Cardiac fibroblast (primary cell): ENCODE measurements around the gene CCL21.
"Not testable (repeated sequence)": the region's sequence is repeated elsewhere in the genome, so short reads cannot be mapped to it uniquely, and the experiment has no call there.

Experiments
- DNase-seq, 2 donors: peaks; one replicate each; pipeline versions ENCODE4 v3.0.0 to v3.0.0-alpha.2; 2010; ENCODE audit warnings: low read depth in 2 of 2
- H3K4me3 ChIP-seq, 2 donors: replicated peaks in 1 of 2; 1 replicate in 1 of 2; 2 replicates in 1 of 2; pipeline ENCODE4 v1.5.1; 2011; ENCODE audit warnings: low read depth in 2 of 2, low read length in 2 of 2, mild to moderate bottlenecking in 2 of 2, moderate library complexity in 1 of 2
- TF ChIP-seq, protein P1 (sequence below): IDR thresholded peaks from one replicate; pipeline ENCODE4 v1.5.1; 2011; ENCODE audit warnings: low read depth, mild to moderate bottlenecking, low read length, inconsistent platforms

Gene CCL21

GRCh38 chr9:34710023-34710422, at the start of gene CCL21:
Gene CCL21 (minus strand): TSS chr9:34710136. CDS start chr9:34710066, 70 bp downstream.
- TF ChIP-seq, protein P1, sequence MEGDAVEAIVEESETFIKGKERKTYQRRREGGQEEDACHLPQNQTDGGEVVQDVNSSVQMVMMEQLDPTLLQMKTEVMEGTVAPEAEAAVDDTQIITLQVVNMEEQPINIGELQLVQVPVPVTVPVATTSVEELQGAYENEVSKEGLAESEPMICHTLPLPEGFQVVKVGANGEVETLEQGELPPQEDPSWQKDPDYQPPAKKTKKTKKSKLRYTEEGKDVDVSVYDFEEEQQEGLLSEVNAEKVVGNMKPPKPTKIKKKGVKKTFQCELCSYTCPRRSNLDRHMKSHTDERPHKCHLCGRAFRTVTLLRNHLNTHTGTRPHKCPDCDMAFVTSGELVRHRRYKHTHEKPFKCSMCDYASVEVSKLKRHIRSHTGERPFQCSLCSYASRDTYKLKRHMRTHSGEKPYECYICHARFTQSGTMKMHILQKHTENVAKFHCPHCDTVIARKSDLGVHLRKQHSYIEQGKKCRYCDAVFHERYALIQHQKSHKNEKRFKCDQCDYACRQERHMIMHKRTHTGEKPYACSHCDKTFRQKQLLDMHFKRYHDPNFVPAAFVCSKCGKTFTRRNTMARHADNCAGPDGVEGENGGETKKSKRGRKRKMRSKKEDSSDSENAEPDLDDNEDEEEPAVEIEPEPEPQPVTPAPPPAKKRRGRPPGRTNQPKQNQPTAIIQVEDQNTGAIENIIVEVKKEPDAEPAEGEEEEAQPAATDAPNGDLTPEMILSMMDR = no peak
- DNase-seq = peak in 1 of 2 donors; percentile 83
- H3K4me3 ChIP-seq = no peak within 1 kb of the TSS

- TF ChIP-seq, protein P1 = no peak
- DNase-seq = no peak
- no peak overlapping the region for H3K4me3 ChIP-seq
These were observed 49.6 kb upstream of the CCL21 start for GRCh38 chr9:34759432-34760134.

GRCh38 chr9:34750320-34750719, 40.4 kb upstream of the CCL21 start:
- H3K4me3 ChIP-seq, DNase-seq: not testable (repeated sequence)

GRCh38 chr9:34746526-34746925, 36.6 kb upstream of the CCL21 start:
- no peak overlapping the region for H3K4me3 ChIP-seq
- TF ChIP-seq, protein P1 = no peak
- DNase-seq = peak; percentile 14 to 23

DNA sequence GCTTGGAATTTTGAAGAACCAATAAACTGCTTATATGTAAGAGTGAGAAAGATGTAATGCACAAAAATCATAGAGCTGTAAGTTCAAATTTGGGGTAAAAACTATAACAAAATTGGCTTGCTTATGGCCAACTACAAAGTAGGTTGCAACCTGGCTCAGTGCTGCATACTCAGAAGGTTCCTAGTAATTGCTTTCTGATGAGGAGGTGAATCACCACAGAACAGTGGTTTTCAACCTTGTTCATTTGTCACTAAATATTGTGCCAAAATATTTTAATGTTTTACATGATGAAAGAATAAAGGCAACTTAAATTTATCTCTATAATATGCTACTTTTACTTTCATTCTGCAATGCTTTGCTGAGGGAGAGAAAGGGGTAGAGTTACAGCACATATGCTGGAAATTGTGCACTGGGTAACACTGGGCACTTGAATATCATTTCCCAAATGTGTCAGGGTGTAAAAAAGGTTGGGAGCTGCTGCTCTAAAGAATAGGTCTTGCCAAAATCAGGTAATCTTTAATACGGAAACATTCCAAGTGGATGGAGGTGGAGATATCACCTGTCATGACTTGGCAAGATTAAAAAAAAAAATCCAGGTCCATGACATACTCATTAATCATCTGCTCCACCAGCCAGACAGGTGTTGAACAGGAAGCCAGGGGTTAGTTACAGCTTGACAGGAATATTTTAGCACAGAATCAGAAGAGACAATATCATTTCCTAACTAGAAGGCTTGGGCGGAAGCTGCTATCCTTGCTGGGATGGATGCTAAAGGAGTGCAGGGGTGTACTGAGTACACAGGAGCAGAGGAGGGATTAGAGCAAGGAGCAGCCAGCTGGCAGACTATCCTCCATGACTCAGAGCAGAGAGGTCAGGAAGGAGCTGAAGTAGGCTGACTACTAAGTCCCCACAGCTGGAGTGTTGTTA, 34.6 kb upstream of the CCL21 start:
- peak; percentile 76 to 77 for DNase-seq
- H3K4me3 ChIP-seq = no peak overlapping the region
- TF ChIP-seq, protein P1 = no peak

DNA sequence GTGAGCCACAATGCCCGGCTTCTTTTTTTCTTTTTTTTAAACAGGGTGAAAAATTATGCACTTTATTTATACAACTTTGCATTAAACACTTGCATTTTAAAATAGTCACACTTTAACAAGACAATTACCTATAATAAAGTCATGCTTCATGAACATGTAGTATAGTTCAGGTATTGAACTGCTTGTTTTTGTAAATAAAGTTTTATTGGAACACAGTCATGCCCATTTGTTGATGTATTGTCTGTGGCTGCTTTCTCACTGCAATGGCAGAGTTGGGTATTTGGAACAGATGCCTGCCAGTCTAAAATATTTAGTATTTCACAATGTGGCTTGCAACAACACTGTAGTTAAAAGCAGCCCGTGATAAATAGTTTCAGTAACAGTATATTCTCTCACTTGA, 32.8 kb upstream of the CCL21 start:
- TF ChIP-seq, protein P1 = no peak
- no peak overlapping the region for H3K4me3 ChIP-seq
- DNase-seq = no peak

- TF ChIP-seq, protein P1 = no peak
- DNase-seq = peak in 1 of 2 donors; percentile 53
- H3K4me3 ChIP-seq = no peak overlapping the region
These were observed 31.7 kb upstream of the CCL21 start for GRCh38 chr9:34741628-34742027.

DNA sequence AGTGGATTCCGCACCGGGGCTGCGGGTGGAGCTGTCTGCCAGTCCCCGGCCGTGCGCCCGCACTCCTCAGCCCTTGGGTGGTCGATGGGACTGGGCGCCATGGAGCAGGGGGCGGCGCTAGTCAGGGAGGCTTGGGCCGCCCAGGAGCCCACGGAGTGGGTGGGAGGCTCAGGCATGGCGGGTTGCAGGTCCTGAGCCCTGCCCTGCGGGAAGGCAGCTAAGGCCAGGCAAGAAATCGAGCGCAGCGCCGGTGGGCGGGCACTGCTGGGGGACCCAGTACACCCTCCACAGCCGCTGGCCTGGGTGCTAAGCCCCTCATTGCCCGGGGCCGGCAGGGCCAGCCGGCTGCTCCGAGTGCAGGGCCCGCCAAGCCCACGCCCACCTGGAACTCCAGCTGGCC, 30.2 kb upstream of the CCL21 start:
- DNase-seq, H3K4me3 ChIP-seq: not testable (repeated sequence)
